Ramos (cell line): ENCODE results near the gene CEMIP.
"Not testable (repeated sequence)": the region's sequence is repeated elsewhere in the genome, so short reads cannot be mapped to it uniquely, and the experiment has no call there.

ENCODE experiments used
- in situ Hi-C: fragments of 300-500 bp; cut with MboI; formaldehyde crosslinking; loops from one replicate; pipeline ENCODE4 v1.14.3; 2022; ENCODE audit warnings: low sequenced_read_pairs; ENCODE audit not compliant: unreplicated experiment

The CEMIP gene

DNA sequence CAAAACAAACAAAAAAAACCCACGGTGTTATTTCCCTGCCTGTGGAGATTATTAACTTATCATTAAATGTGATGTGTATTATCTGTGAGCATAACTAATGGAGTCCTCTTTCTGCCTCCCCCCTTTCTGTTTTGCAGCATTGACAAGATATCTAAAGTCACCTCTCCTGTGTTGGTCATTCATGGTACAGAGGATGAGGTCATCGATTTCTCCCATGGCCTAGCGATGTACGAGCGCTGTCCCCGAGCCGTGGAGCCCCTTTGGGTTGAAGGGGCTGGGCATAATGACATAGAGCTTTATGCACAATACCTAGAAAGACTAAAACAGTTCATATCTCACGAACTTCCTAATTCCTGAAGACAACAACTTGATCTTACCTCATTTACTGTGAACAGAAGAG, 25.2 kb upstream of the CEMIP start:
- in situ Hi-C loops = no loop called here

DNA sequence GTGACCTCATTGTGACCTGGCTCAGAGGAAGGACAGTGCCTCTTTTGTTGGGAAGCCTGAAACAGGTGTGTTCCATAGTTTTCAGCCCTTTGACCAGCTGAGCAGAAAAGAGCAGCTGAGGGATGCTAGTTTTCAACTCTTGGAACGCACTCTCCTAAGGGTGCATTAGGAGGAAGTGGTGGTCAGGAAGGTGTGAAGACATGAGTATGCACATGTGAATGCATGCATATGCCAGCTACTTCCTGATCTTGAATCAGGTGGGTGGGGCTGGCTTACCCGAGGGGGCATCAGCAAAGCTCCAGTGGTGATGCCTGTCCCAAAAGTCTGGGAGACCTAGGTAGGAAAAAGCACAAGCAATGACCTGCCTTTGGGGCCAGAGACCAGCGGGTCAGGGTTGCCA, 23.3 kb upstream of the CEMIP start:
- in situ Hi-C loops = no loop called here

DNA sequence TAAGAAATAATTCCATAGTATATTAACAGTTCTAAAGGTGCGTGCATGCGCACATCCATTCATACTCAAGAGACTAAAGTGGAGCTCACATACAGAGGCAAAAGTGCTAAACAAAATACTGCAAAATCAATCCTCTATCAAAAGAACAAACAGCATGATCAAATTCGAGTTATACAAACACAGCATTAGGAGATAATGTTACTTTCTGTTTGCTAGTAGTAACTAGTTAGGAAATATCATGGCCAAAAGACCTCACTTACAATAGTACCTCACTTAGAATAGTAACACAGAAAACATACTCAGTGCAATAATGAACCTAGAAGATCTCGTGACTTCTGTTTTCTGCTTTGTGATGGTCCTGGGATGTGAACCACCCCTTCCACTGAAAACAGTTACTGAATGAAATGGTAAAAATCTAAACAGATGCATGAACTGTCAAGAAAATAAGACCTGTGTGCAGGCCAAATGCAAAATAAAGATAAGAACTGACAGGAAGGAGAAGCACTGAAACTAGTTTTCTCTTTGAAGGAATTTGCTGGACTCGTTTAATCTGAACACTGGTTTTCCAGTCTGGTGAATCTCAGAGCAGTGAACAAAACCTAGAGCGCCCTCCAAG, 20.9 kb upstream of the CEMIP start:
- in situ Hi-C loops = no loop called here

DNA sequence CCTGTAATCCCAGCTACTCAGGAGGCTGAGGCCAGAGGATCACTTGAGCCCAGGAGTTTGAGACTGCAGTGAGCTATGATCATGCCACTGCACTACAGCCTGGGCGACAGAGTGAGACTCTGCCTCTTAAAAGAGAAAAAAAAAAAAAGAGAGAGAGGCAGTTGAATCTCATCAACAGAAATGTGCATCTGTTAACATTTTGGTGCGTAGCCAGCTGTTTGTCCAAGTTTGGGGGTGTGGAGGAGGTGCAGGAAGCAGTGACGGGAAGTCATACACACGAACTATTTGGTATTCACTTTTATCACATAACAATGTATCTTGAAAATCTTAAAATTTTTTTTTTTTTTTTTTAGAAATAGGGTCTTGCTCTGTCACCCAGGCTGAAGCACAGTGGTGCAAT, 18.2 kb upstream of the CEMIP start:
- in situ Hi-C loops = no loop called here

DNA sequence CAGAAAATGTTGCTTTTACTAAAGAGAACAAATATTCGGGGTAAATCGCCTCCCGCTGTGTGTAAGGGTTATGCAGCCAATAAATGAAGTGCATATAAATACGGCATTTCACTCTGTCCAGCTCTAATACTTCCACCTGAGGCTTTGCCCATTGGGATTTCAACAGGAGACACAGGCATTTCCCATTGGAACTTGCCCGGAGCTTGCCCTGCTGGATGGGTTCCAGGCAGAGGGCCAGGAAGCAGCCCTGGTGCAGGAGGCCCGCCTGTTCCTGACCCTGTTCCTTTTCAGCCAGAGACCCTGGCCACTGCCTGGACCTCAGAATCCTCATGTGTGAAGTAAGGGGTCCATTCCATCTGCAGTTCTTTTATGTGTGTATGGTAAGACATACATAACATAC, 17.4 kb upstream of the CEMIP start:
- in situ Hi-C loops = no loop called here

DNA sequence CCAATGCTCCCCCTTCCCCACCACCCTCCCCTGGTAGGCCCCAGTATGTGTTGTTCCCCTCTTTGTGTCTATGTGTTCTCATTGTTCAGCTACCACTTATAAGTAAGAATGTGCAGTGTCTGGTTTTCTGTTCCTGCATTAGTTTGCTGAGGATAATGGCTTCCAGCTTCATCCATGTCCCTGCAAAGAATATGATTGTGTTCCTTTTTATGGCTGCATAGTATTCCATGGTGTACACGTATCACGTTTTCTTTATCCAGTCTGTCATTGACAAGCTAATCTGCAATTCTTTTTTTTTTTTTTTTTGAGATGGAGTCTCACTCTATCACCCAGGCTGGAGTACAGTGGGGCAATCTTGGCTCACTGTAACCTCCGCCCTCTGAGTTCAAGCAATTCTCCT, 15.9 kb upstream of the CEMIP start:
- in situ Hi-C loops = not testable (repeated sequence)

DNA sequence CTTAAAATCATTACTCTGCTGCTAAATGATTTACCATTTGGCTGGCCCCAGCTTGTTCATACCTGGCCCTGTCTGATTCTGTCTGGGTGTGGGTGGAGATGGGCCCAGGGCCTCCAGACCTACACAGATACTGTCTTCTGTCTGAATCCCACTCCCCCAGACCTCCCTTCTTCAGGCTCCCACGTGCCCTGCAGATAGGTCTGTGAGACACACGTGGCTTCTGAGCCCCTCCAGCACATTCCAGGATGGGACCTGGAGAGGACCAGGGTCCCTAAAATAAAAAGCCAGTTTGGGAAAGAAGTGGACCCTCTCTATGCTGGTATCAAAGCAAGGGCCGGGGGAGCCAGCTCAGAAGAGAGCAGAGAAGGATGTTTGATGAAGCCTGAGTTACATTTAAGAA, 14.6 kb upstream of the CEMIP start:
- in situ Hi-C loops = no loop called here

DNA sequence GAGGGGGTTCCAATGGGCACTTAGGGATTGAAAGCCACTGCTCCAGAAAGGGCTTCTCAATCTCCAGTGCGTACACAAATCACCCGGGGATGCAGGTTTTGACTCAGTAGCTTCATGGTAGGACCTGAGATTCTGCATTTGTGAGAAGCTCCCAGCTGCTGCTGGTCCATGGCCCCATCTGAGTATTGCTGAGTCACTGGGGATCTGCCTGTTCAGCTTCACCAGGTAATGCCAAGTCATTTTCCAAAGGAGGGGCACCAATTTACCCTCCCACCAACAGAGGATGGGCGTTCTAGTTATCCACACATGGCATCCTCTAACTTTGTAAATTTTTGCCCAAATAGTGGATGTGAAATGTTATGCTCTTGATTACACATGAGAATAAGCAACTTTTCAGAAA, 12.9 kb upstream of the CEMIP start:
- in situ Hi-C loops = no loop called here

DNA sequence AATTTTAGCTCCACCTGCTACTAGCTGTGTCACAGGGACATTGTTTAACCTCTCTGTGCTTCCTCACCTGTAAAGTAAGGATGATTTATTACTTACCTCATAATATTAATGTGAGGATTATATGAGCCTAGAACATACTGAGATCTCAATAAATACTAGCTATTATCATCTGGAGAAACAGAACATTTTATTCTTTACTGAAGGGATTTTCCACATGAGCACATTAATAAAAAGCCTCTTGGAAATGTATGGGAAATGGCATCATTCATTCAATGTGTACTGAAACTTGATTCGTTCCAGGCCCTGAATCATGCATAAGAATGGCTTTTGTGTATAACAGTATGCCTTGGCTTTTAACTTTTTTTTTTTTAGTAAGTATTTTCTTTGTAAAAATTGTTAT, 11.0 kb upstream of the CEMIP start:
- in situ Hi-C loops = no loop called here

DNA sequence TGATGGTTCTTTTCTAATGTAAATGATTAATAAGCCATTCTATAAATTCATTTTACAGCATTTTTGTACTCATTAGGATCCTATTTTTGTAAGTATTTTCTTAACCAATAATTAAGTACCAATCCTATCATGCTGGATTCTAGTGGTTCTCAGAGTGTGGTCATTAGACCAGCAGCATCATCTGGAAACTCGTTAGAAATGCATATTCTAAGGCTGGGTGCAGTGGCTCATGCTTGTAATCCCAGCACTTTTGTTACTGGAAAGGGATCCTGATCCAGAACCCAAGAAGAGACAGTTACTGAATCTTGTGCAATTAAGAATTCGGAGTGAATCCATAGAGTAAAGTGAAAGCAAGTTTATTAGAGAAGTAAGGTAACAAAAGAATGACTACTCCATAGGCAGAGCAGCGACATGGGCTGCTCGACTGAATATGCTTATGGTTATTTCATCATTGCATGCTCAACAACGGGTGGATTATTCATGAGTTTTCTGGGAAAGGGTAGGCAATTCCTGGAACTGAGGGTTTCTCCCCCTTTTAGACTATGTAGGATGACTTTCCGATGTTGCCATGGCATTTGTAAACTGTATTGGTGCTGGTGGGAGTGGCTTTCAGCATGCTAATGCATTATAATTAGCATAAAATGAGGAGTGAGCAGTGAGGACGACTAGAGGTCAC, 9.9 kb upstream of the CEMIP start:
- in situ Hi-C loops = no loop called here

DNA sequence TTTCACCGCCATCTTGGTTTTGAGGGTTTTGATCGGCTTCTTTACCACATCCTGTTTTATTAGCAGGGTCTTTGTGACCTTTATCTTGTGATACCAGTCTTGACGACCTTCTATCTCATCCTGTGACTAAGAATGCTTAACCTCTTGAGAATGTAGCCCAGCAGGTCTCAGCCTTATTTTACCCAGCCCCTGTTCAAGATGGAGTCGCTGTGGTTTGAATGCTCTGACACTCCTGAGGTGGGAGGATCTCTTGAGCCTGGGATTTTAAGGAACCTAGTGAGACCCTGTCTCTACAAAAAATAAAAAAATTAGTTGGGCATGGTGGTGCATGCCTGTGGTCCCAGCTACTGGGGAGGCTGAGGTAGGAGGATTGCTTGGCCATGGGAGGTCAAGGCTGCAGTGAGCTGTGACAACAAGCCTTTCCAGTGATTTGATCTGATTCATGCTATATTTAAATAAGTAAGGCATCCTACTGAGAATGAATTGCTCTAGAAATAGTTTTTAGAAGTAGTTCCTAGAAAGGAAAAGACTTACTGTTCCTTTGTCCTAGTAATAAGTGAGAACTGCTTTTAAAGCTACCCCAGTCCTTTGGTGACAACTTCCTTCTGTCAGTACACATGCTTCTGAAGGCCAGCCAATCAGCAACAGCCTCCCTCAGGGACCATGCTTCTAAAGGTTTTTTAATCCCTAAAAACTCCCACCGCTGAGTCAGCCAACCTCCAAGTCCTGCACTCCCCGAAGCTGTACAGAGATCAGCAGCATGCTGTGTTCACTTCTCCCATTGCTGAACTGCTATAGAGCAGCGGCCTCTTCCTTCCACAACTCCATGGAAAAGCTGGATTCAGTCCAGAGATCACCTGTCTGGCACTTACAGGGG, 9.1 kb upstream of the CEMIP start:
- in situ Hi-C loops = loop anchor here (10.0 kb wide), 1 partner anchor 315 kb away; no protein-coding TSS in a partner anchor

DNA sequence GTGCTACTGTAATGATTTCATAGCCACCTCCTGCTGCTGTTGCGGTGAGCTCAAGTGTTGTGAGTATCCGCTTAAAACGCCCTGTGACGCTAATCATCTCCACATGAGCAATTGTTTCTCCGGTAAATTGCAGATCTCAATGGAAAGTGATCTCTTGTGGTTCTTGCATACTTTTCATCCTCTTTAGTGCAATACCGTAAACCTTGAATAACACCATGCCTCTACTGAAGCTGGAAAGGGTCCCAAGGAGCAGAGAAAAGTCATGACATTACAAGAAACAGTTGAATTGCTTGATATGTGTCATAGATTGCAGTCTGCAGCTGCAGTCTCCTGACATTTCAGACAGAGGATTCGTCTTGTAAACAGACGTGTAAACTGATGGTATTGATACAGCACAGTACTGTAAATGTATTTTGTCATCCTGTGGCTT, 6.0 kb upstream of the CEMIP start:
- in situ Hi-C loops = loop anchor here (10.0 kb wide), 1 partner anchor 318 kb away; no protein-coding TSS in a partner anchor

DNA sequence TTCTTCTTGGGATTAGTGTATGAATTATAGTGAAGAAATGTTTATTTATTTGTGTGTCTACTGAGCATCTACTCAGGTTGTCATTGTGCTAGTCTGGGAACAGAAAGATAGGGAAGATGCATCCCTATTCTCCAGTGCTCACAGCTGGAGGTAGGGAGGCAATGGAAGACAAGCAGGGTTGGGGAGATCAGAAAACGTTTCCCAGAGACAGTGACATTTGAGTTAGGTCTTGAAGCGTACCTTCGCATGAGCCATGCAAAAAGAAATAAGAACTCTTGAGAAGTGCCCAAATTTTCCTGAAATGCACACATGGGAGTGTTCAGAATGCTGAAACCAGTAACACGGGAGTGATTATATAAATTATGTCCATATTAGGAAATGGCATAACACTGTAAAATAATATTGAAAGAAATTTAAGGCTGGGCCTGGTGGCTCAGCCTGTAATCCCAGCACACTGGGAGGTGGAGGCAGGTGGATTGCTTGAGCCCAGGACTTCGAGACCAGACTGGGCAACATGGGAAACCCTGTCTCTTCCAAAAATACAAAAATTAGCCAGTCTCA, 5.3 kb upstream of the CEMIP start:
- in situ Hi-C loops = loop anchor here (10.0 kb wide), 1 partner anchor 319 kb away; no protein-coding TSS in a partner anchor

DNA sequence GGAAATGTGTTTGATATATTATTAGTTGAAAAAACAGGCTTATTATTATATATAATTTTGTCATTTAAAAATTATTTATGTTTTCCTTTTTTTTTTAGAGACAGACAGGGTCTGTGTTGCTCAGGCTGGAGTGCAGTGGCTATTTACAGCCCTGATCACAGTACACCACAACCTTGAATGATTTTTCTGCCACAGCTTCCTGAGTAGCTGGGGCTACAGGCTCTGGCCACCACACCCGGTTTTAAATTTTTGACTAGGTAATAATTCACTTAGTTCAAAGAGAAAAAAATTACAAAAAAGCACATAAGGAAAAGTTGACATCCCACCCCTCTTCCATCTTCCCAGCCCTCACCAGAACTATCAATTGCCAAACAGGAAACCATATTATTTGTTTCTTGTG, 4.7 kb upstream of the CEMIP start:
- in situ Hi-C loops = loop anchor here (10.0 kb wide), 1 partner anchor 320 kb away; no protein-coding TSS in a partner anchor

DNA sequence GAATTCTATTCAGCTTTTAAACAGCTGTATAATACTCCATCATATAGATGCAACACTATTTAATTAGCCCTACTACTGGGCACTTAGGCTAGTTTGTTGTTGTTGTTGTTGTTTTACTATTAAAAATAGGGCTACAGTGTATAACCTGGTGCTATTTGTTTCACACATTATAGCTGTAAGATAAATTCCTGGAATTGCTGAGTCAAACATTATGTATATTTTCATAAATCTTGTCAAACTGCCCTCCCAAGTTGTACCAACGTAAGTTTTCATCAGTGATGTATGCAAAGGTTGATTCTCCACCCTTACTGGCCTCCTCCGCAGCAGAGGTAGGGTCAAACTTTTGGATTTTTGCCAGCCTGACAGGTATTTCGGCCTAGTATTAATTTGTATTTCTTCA, 3.8 kb upstream of the CEMIP start:
- in situ Hi-C loops = loop anchor here (10.0 kb wide), 1 partner anchor 321 kb away; no protein-coding TSS in a partner anchor

DNA sequence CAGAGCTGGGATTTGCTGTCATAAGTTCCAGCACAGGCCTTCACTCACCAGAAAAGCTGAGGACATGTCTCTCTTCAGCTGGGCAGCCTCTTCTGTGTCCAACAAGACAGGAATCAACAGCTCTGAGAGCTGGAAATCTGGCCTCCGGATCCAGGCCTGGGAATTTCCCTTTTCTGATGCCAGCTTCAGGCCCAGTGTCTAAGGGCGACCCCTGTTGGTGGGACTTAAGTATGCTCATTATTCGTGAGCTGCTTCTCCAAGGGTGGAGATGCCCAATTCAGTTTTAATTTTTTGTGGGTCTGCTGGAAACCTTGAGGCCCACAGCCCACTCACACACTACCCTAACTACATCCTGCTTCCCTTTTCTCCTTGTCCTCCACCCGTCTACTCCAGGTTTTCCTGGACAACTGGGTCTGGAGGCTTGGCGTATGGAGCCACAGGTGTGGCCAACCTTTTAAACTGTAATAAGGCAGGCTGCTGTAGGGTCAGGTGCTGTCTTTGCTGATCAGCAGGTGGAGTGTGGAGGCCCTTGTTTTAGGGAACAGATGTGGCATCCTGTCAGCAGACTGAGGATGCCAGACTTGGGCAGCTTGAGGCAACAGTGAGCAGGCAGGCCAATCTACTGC, 2.6 kb upstream of the CEMIP start:
- in situ Hi-C loops = loop anchor here (10.0 kb wide), 1 partner anchor 322 kb away; no protein-coding TSS in a partner anchor

DNA sequence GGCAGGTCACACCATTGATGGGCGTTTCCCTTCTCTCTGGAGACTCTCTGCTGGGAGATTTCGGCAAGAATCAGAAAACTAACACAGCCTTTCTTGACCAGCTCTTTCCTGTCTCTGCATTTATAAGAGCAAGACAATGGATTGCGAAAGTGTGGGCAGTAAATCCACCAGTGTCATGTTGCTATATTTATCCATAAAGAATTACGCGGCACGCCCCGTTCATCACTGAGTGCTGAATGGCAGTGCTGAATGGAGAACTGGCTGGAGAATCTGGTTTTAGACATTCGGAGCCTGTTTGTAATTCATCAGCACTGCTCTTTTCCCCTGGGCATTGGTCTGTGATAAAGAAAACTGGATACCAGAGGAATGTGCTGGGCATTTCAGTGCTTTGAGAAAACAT, 2.0 kb upstream of the CEMIP start:
- in situ Hi-C loops = loop anchor here (10.0 kb wide), 1 partner anchor 322 kb away; no protein-coding TSS in a partner anchor

DNA sequence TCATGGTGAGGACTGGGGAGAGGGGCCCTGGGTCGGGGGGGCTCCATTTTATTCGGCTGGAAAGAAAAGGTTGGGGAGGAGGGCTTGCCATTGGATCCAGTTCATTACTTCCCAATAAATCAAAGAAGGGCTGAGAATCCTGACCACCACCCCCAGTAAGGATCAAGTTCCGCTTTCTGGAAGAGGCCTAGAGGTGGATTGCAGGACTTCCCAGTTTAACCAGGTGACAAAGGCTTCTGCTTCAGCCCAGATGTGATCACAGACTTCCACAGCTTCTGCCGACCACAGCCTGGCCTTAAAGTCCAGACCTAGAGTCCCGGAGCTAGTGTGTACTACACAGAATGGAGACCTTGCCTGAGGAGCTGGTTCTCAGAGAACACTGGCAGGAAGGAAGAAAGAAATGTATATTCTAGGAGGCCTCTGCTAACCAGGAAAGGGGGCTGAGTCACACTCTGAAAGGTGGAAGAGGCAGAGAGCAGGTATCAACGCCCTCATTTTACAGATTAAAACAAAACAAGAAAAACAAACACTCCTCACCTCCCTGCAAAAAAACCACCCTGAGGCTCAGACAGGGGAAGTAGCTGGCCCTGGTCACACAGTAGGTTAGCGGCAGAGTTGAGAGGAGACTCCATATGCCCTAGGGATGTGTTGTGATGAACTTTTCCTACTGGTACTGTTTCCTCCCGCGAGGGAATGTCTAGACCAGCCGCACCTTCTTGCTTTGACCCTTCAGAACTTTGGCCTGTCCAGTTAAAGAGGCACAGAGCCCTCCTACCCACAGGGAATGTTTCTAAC, 1.1 kb upstream of the CEMIP start:
- in situ Hi-C loops = loop anchor here (10.0 kb wide), 1 partner anchor 323 kb away; no protein-coding TSS in a partner anchor

DNA sequence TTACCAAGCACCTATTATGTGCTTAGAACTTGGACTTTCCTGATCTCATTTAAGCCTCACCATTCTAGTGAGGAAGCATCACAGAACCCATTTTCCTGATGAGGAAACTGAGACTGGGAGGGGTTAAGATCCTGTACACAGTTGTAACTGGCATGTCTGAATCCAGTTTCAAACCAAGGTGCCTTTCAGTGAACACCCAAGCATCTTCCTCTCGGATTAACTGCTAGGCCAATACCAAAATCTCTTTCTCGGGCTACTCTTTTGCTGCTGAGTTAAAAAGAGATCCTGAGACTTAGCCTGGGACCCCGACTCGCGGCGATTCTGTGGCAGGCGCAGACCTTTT, 578 bp upstream of the CEMIP start:
- in situ Hi-C loops = loop anchor here (10.0 kb wide), 1 partner anchor 324 kb away; no protein-coding TSS in a partner anchor
